ENCODE data around the gene PGAM5. TPM values are rescaled to one million over a fixed set of nuclear protein-coding genes. Genes with fewer than 3 reads are reported as not detected.

PGAM5 gene
- total and polyA plus RNA-seq, 9 of the 15 experiments (the other 6 are each of a cell fraction or from before 2014, with no cell fraction given): 7.4 to 121 (median 69.5) TPM

GRCh38 chr12:132716356-132716755 is 5.7 kb downstream of the PGAM5 start:
- whole genome bisulfite sequencing (ENCODE audit: insufficient coverage, low coverage, missing lambda C conversion rate): 79% methylated on average over 11 of the region's 11 CpGs
- CTCF ChIA-PET (ENCODE audit: low intra/inter-chr PET ratio): no interaction called here
- no peak overlapping the region for H3K9ac ChIP-seq (ENCODE audit: insufficient read depth in 1 of 2, low read depth in 2 of 2, low read length in 2 of 2)
- no peaks in the 10 kb centered on the region; the same call in 1 of the 2 replicates for H4K20me1 ChIP-seq (replicated peaks; ENCODE audit: control insufficient read depth, insufficient read depth, low read length)
- no peak overlapping the region for H3K4me3 ChIP-seq
- TF ChIP-seq POLR2A (conservative IDR thresholded peaks at IDR 0.05): 0 out of 2 replicates have a peak, but pooled peaks have one; percentile 30
- TF ChIP-seq HNRNPUL1 (IDR thresholded peaks at IDR 0.05; ENCODE audit: low read length): no peak
- no peak for DNase-seq (ENCODE audit: extremely low read depth in 1 of 4, low spot score in 3 of 4)
- POLR2A ChIA-PET: no interaction called here
- peaks cover 73% of the 10 kb centered on the region for H3K36me3 ChIP-seq (ENCODE audit: control insufficient read depth, insufficient read depth, low read length)
- no peak overlapping the region for H3K27ac ChIP-seq (ENCODE audit: extremely low read depth, low read depth, low read length)
- H2AFZ ChIP-seq (ENCODE audit: low read depth, low read length): no peak overlapping the region
- no peaks in the 10 kb centered on the region for H3K9me1 ChIP-seq (ENCODE audit: control insufficient read depth, insufficient read depth, low read length)
- intact Hi-C loops (cut with micrococcal nuclease) (no loop called here), in situ Hi-C loops (cut with MboI) (no loop called here)
- no peaks in the 10 kb centered on the region for H3K27me3 ChIP-seq (ENCODE audit: control insufficient read depth in 2 of 2, insufficient read depth in 2 of 2, low read length in 2 of 2)
- H3K4me2 ChIP-seq (ENCODE audit: insufficient read depth, low read length): no peak overlapping the region
- no peaks in the 10 kb centered on the region for H3K9me3 ChIP-seq (replicated peaks; ENCODE audit: control insufficient read depth, insufficient read depth, low read depth, low read length)
- H3K4me1 ChIP-seq (replicated peaks in 1 of 2; ENCODE audit: control insufficient read depth in 2 of 2, insufficient read depth in 2 of 2, low read length in 2 of 2): peaks cover 0 to 6% of the 10 kb centered on the region in 2 experiments; a peak in 3 of 5 replicates
- peaks cover 38% of the 10 kb centered on the region for H3K79me2 ChIP-seq (ENCODE audit: control insufficient read depth, insufficient read depth, low read length)
- no peak for FAIRE-seq
- no TSS peak for BruUV-seq (replicated peaks)
- ATAC-seq: no peak

- DNase-seq (ENCODE audit: extremely low read depth in 1 of 4, low spot score in 3 of 4) (no peak), FAIRE-seq (no peak), ATAC-seq (no peak)
- no peaks in the 10 kb centered on the region for H3K9me1 ChIP-seq (ENCODE audit: control insufficient read depth, insufficient read depth, low read length)
- WGBS (ENCODE audit: insufficient coverage, low coverage, missing lambda C conversion rate): 91% methylated on average over 9 of the region's 17 CpGs
- H3K9me3 ChIP-seq (replicated peaks; ENCODE audit: control insufficient read depth, insufficient read depth, low read depth, low read length): no peaks in the 10 kb centered on the region
- in situ Hi-C loops (cut with MboI): no loop called here
- CTCF ChIA-PET (ENCODE audit: low intra/inter-chr PET ratio): no interaction called here
- intact Hi-C loops (cut with micrococcal nuclease): no loop called here
- H3K36me3 ChIP-seq (ENCODE audit: control insufficient read depth, insufficient read depth, low read length): peaks cover 80% of the 10 kb centered on the region
- no peak overlapping the region for H3K4me3 ChIP-seq
- H3K4me1 ChIP-seq (replicated peaks in 1 of 2; ENCODE audit: control insufficient read depth in 2 of 2, insufficient read depth in 2 of 2, low read length in 2 of 2): peaks cover 0 to 6% of the 10 kb centered on the region in 2 experiments; a peak in 3 of 5 replicates
- H3K27ac ChIP-seq (ENCODE audit: extremely low read depth, low read depth, low read length): no peak overlapping the region
- no peak for TF ChIP-seq ZNF436 (CRISPR knock-in tag; IDR thresholded peaks at IDR 0.05)
- no peak for TF ChIP-seq ZNF444 (CRISPR knock-in tag; IDR thresholded peaks at IDR 0.05)
- TF ChIP-seq CREB1 (IDR thresholded peaks at IDR 0.05): no peak
- TF ChIP-seq CREB1 (CRISPR knock-in tag; IDR thresholded peaks at IDR 0.05): no peak
- 0 out of 2 replicates have a peak, but pooled peaks have one; percentile 41 for TF ChIP-seq POLR2AphosphoS2 (IDR thresholded peaks at IDR 0.05; ENCODE audit: low read length)
- POLR2A ChIA-PET: interaction anchor here (1.5 kb wide), 1 partner anchor 8 kb away, joined by 4 read pairs; no protein-coding TSS in a partner anchor
- peaks cover 31% of the 10 kb centered on the region for H3K79me2 ChIP-seq (ENCODE audit: control insufficient read depth, insufficient read depth, low read length)
- H3K4me2 ChIP-seq (ENCODE audit: insufficient read depth, low read length): no peak overlapping the region
- no peak overlapping the region for H3K9ac ChIP-seq (ENCODE audit: insufficient read depth in 1 of 2, low read depth in 2 of 2, low read length in 2 of 2)
- H2AFZ ChIP-seq (ENCODE audit: low read depth, low read length): no peak overlapping the region
- no peaks in the 10 kb centered on the region for H3K27me3 ChIP-seq (ENCODE audit: control insufficient read depth in 2 of 2, insufficient read depth in 2 of 2, low read length in 2 of 2)
- H4K20me1 ChIP-seq (replicated peaks; ENCODE audit: control insufficient read depth, insufficient read depth, low read length): no peaks in the 10 kb centered on the region; the same call in 1 of the 2 replicates
- BruUV-seq (replicated peaks): no TSS peak
Observed at GRCh38 chr12:132717011-132717410, 6.4 kb downstream of the PGAM5 start.
